Stimulated activated CD4-positive, alpha-beta T cell treated with anti-CD3 and anti-CD28 coated beads, Interleukin-1b, Interleukin-23, amount 100 ng/mL, for 24 hours (primary cell): ENCODE measurements around the gene TMIE.
"Not testable (repeated sequence)": the region's sequence is repeated elsewhere in the genome, so short reads cannot be mapped to it uniquely, and the experiment has no call there.

Experiments used
- DNase-seq, 4 experiments: peaks; one replicate each; pipeline ENCODE4 v3.0.0-alpha.2; 2020; ENCODE audit warnings: low read depth in 4 of 4, low spot score in 1 of 4

TMIE gene

GRCh38 chr3:46719044-46719565 is 17.9 kb downstream of the TMIE start:
- DNase-seq, result no peak

GRCh38 chr3:46719735-46720271 is 18.6 kb downstream of the TMIE start:
- DNase-seq, result no peak

- no peak for DNase-seq
Measured at GRCh38 chr3:46721009-46721408, 19.8 kb downstream of the TMIE start.

- no peak for DNase-seq
Measured at GRCh38 chr3:46722443-46722842, 21.3 kb downstream of the TMIE start.

GRCh38 chr3:46724424-46724823 is 23.2 kb downstream of the TMIE start:
- no peak for DNase-seq

- no peak for DNase-seq
Measured at GRCh38 chr3:46725621-46726314, 24.6 kb downstream of the TMIE start.

- DNase-seq, result no peak
Measured at GRCh38 chr3:46729038-46729437, 27.8 kb downstream of the TMIE start.

GRCh38 chr3:46730819-46731218 is 29.6 kb downstream of the TMIE start:
- no peak for DNase-seq

GRCh38 chr3:46731795-46732194 is 30.6 kb downstream of the TMIE start:
- no peak for DNase-seq

GRCh38 chr3:46733026-46733800 is 32.0 kb downstream of the TMIE start:
- DNase-seq, result no peak

GRCh38 chr3:46734773-46735172 is 33.6 kb downstream of the TMIE start:
- no peak for DNase-seq

- DNase-seq, result no peak
Measured at GRCh38 chr3:46736006-46736872, 35.0 kb downstream of the TMIE start.

GRCh38 chr3:46737329-46737731 is 36.1 kb downstream of the TMIE start:
- DNase-seq, result no peak

GRCh38 chr3:46739565-46739964 is 38.4 kb downstream of the TMIE start:
- DNase-seq, result not testable (repeated sequence)

GRCh38 chr3:46742992-46743585 is 41.9 kb downstream of the TMIE start:
- DNase-seq, result no peak

- no peak for DNase-seq
Measured at GRCh38 chr3:46746711-46747110, 45.5 kb downstream of the TMIE start.

GRCh38 chr3:46748170-46748569 is 47.0 kb downstream of the TMIE start:
- no peak for DNase-seq

- DNase-seq, result no peak
Measured at GRCh38 chr3:46749129-46749528, 47.9 kb downstream of the TMIE start.

GRCh38 chr3:46750555-46751038 is 49.4 kb downstream of the TMIE start:
- DNase-seq, result no peak

GRCh38 chr3:46753127-46753526 is 51.9 kb downstream of the TMIE start:
- not testable (repeated sequence) for DNase-seq

- DNase-seq, result no peak
Measured at GRCh38 chr3:46755646-46756045, 54.5 kb downstream of the TMIE start.
